Astrocyte (in vitro differentiated cells and primary cell): Measurements from ENCODE around the gene LRIF1. TPM values are rescaled to one million over a fixed set of nuclear protein-coding genes. Genes with fewer than 3 reads are reported as not detected.

Experiments
- DNase-seq: peaks from one replicate; pipeline ENCODE4 v3.0.0-alpha.2; 2010; ENCODE audit warnings: low read depth
- FAIRE-seq: peaks from 2 replicates; lab custom pipeline; 2011; peaks lifted over from hg19 to GRCh38; lab: Jason Lieb, UNC
- H2AFZ ChIP-seq: 2 replicates; pipeline ENCODE4 v1.6.0; 2012; ENCODE audit warnings: low read depth, low read length, inconsistent platforms
- H3K27ac ChIP-seq: 2 replicates; pipeline ENCODE4 v1.5.1; 2011; ENCODE audit warnings: low read depth, low read length, inconsistent platforms
- H3K27me3 ChIP-seq: 2 replicates; pipeline ENCODE4 v1.6.0; 2011; ENCODE audit warnings: low read length, inconsistent platforms; ENCODE audit not compliant: insufficient read depth
- H3K36me3 ChIP-seq: 2 replicates; pipeline ENCODE4 v1.5.1; 2011; ENCODE audit warnings: low read length, inconsistent platforms; ENCODE audit not compliant: insufficient read depth
- H3K4me1 ChIP-seq: 2 replicates; pipeline ENCODE4 v1.5.1; 2011; ENCODE audit warnings: low read length, inconsistent platforms; ENCODE audit not compliant: insufficient read depth
- H3K4me2 ChIP-seq: 2 replicates; pipeline ENCODE4 v1.6.0; 2012; ENCODE audit warnings: low read length, inconsistent platforms
- H3K4me3 ChIP-seq: 2 replicates; pipeline ENCODE4 v1.5.1; 2011; ENCODE audit warnings: low read depth, mild to moderate bottlenecking, low read length, inconsistent platforms; ENCODE audit not compliant: insufficient read depth
- H3K79me2 ChIP-seq: 2 replicates; pipeline ENCODE4 v1.6.0; 2012; ENCODE audit warnings: mild to moderate bottlenecking, low read length, inconsistent platforms; ENCODE audit not compliant: insufficient read depth
- H3K9ac ChIP-seq: 2 replicates; pipeline ENCODE4 v1.6.0; 2012; ENCODE audit warnings: mild to moderate bottlenecking, low read length, inconsistent platforms
- H3K9me3 ChIP-seq: 2 replicates; pipeline ENCODE4 v1.5.1; 2012; ENCODE audit warnings: low read depth, mild to moderate bottlenecking, low read length, inconsistent platforms; ENCODE audit not compliant: insufficient read depth
- H4K20me1 ChIP-seq: 2 replicates; pipeline ENCODE4 v1.6.0; 2012; ENCODE audit warnings: low read length, inconsistent platforms; ENCODE audit not compliant: insufficient read depth
- H3K27ac Mint-ChIP-seq: one replicate; pipeline ENCODE4 v1.8.0; 2021; ENCODE audit warnings: mild to moderate bottlenecking, mixed read lengths; ENCODE audit not compliant: unreplicated experiment
- H3K27me3 Mint-ChIP-seq: one replicate; pipeline ENCODE4 v1.8.0; 2021; ENCODE audit warnings: low read depth, mixed read lengths; ENCODE audit not compliant: unreplicated experiment
- H3K36me3 Mint-ChIP-seq: one replicate; pipeline ENCODE4 v1.8.0; 2021; ENCODE audit warnings: low read depth, mixed read lengths; ENCODE audit not compliant: unreplicated experiment
- H3K4me1 Mint-ChIP-seq: one replicate; pipeline ENCODE4 v1.8.0; 2021; ENCODE audit warnings: low read depth, mixed read lengths; ENCODE audit not compliant: unreplicated experiment
- H3K4me3 Mint-ChIP-seq: one replicate; pipeline ENCODE4 v1.8.0; 2021; ENCODE audit warnings: mild to moderate bottlenecking, moderate library complexity, mixed read lengths; ENCODE audit not compliant: unreplicated experiment
- H3K9me3 Mint-ChIP-seq: one replicate; pipeline ENCODE4 v1.8.0; 2021; ENCODE audit warnings: mild to moderate bottlenecking, mixed read lengths; ENCODE audit not compliant: unreplicated experiment
- CTCF ChIP-seq: IDR thresholded peaks from 2 replicates; pipeline ENCODE4 v1.5.1; 2011; ENCODE audit warnings: low read depth, mild to moderate bottlenecking, inconsistent platforms, low read length, moderate library complexity; ENCODE audit not compliant: insufficient read depth
- EZH2 ChIP-seq: IDR thresholded peaks from 2 replicates; pipeline ENCODE4 v1.6.1; 2012; ENCODE audit warnings: mild to moderate bottlenecking, low read length, inconsistent platforms; ENCODE audit not compliant: insufficient read depth
- total RNA-seq: library from RNA; stranded (reverse); gene quantifications from 2 replicates; pipeline ENCODE4 v1.2.1, GENCODE V29; 2021

LRIF1 gene
- total RNA-seq, 1 donor from 2014 or later, result 19.4 TPM

GRCh38 chr1:110956586-110956985, 7.1 kb downstream of the LRIF1 start:
- FAIRE-seq (no peak), DNase-seq (no peak)
- Mint-ChIP-seq H3K4me1 (peaks cover 10% of the 10 kb centered on the region), H3K27ac (no peak overlapping the region), H3K4me3 (no peak overlapping the region), H3K9me3 (peaks cover 2% of the 10 kb centered on the region), H3K36me3 (peaks cover 13% of the 10 kb centered on the region), H3K27me3 (no peaks in the 10 kb centered on the region)
- H3K4me1 ChIP-seq, result no peaks in the 10 kb centered on the region
- peaks cover 7% of the 10 kb centered on the region for H3K36me3 ChIP-seq
- no peak overlapping the region for H3K4me3 ChIP-seq
- TF ChIP-seq CTCF, result no peak
- TF ChIP-seq EZH2, result no peak
- no peak overlapping the region for H3K27ac ChIP-seq
- no peaks in the 10 kb centered on the region for H3K27me3 ChIP-seq
- H3K79me2 ChIP-seq, result peaks cover 69% of the 10 kb centered on the region
- H2AFZ ChIP-seq, result no peak overlapping the region
- H3K9ac ChIP-seq, result no peak overlapping the region
- H3K4me2 ChIP-seq, result no peak overlapping the region
- no peaks in the 10 kb centered on the region for H3K9me3 ChIP-seq
- peaks cover 35% of the 10 kb centered on the region for H4K20me1 ChIP-seq

GRCh38 chr1:110953031-110953430, 10.7 kb downstream of the LRIF1 start:
- peaks cover 28% of the 10 kb centered on the region for H3K36me3 Mint-ChIP-seq
- Histone ChIP-seq H4K20me1 (peaks cover 24% of the 10 kb centered on the region), H3K79me2 (peaks cover 38% of the 10 kb centered on the region), H3K4me1 (no peaks in the 10 kb centered on the region), H3K9ac (no peak overlapping the region), H3K4me2 (no peak overlapping the region), H3K27ac (no peak overlapping the region), H3K36me3 (peaks cover 15% of the 10 kb centered on the region), H3K9me3 (no peaks in the 10 kb centered on the region), H2AFZ (no peak overlapping the region), H3K4me3 (no peak overlapping the region), H3K27me3 (no peaks in the 10 kb centered on the region)
- no peak overlapping the region for H3K4me3 Mint-ChIP-seq
- DNase-seq (no peak), FAIRE-seq (no peak)
- H3K27ac Mint-ChIP-seq, result no peak overlapping the region
- H3K4me1 Mint-ChIP-seq, result peaks cover 6% of the 10 kb centered on the region
- no peak for TF ChIP-seq EZH2
- TF ChIP-seq CTCF, result no peak
- H3K9me3 Mint-ChIP-seq, result peaks cover 5% of the 10 kb centered on the region
- no peaks in the 10 kb centered on the region for H3K27me3 Mint-ChIP-seq

GRCh38 chr1:110952031-110952430, 11.7 kb downstream of the LRIF1 start:
- peaks cover 22% of the 10 kb centered on the region for H3K36me3 ChIP-seq
- H3K27me3 ChIP-seq, result no peaks in the 10 kb centered on the region
- no peaks in the 10 kb centered on the region for H3K9me3 ChIP-seq
- no peak for DNase-seq
- TF ChIP-seq CTCF, result no peak
- no peak for TF ChIP-seq EZH2
- Mint-ChIP-seq H3K4me1 (peaks cover 8% of the 10 kb centered on the region), H3K4me3 (no peak overlapping the region), H3K36me3 (peaks cover 35% of the 10 kb centered on the region), H3K27ac (peak overlapping the region; percentile 42), H3K9me3 (peaks cover 8% of the 10 kb centered on the region), H3K27me3 (no peaks in the 10 kb centered on the region)
- no peaks in the 10 kb centered on the region for H3K4me1 ChIP-seq
- no peak overlapping the region for H3K4me2 ChIP-seq
- peaks cover 34% of the 10 kb centered on the region for H3K79me2 ChIP-seq
- H2AFZ ChIP-seq, result no peak overlapping the region
- no peak overlapping the region for H3K4me3 ChIP-seq
- H4K20me1 ChIP-seq, result peaks cover 20% of the 10 kb centered on the region
- no peak overlapping the region for H3K27ac ChIP-seq
- H3K9ac ChIP-seq, result no peak overlapping the region
- FAIRE-seq, result no peak
